PC-9 (cell line): ENCODE results near the gene DNAJC5. TPM values are rescaled to one million over a fixed set of nuclear protein-coding genes. Genes with fewer than 3 reads are reported as not detected.
"Not testable (repeated sequence)": the region's sequence is repeated elsewhere in the genome, so short reads cannot be mapped to it uniquely, and the experiment has no call there.

Experiments
- BruUV-seq: library from RNA; stranded (reverse); fragments of 400-500 nt; replicated peaks from 2 replicates; lab custom pipeline; 2021; lab: Mats Ljungman, UMichigan
- CTCF ChIA-PET: fragments of 300-600 bp; sonication (Branson Sonifier 250); formaldehyde crosslinking; loops from one replicate; lab custom pipeline; 2022; ENCODE audit warnings: antibody characterized with exemption; lab: Charles Lee
- POLR2A ChIA-PET: fragments of 300-600 bp; sonication (Branson Sonifier 250); formaldehyde crosslinking; loops from one replicate; lab custom pipeline; 2022; ENCODE audit warnings: antibody characterized with exemption; ENCODE audit not compliant: unreplicated experiment; lab: Charles Lee
- DNase-seq, 2 experiments: peaks; one replicate each; pipeline versions ENCODE4 v3.0.0 to v3.0.0-alpha.2; 2015 to 2022; ENCODE audit warnings: mixed read lengths in 1 of 2
- H2AFZ ChIP-seq: fragments of 200-600 bp; sonication (generic); 2 replicates; pipeline ENCODE4 v1.8.1; 2017; ENCODE audit warnings: antibody characterized with exemption
- H3F3A ChIP-seq: fragments of 200-600 bp; sonication (generic); 2 replicates; pipeline ENCODE4 v1.8.1; 2017; ENCODE audit warnings: antibody characterized with exemption, mild to moderate bottlenecking, low read depth; ENCODE audit not compliant: insufficient read depth
- H3K27ac ChIP-seq: fragments of 200-600 bp; sonication (generic); 2 replicates; pipeline ENCODE4 v1.6.1; 2016; ENCODE audit warnings: mixed run types
- H3K27me3 ChIP-seq: fragments of 200-600 bp; sonication (generic); 2 replicates; pipeline ENCODE4 v1.6.1; 2016; ENCODE audit warnings: low read depth, mixed run types; ENCODE audit not compliant: insufficient read depth
- H3K36me3 ChIP-seq: fragments of 200-600 bp; sonication (generic); 2 replicates; pipeline ENCODE4 v1.6.1; 2016; ENCODE audit warnings: low read depth, mixed run types
- H3K4me1 ChIP-seq: fragments of 200-600 bp; sonication (generic); replicated peaks from 2 replicates; pipeline ENCODE4 v1.6.1; 2016; ENCODE audit warnings: mixed run types; ENCODE audit not compliant: insufficient read depth
- H3K4me2 ChIP-seq: fragments of 200-600 bp; sonication (generic); 2 replicates; pipeline ENCODE4 v1.6.1; 2017; ENCODE audit warnings: mixed run types
- H3K4me3 ChIP-seq: fragments of 200-600 bp; sonication (generic); 2 replicates; pipeline ENCODE4 v1.6.1; 2016; ENCODE audit warnings: mixed run types
- H3K79me2 ChIP-seq: fragments of 200-600 bp; sonication (generic); 2 replicates; pipeline ENCODE4 v1.6.1; 2017; ENCODE audit warnings: low read depth, mixed run types
- H3K9me2 ChIP-seq: fragments of 200-600 bp; sonication (generic); 2 replicates; pipeline ENCODE4 v1.8.1; 2017; ENCODE audit warnings: mild to moderate bottlenecking; ENCODE audit not compliant: insufficient read depth
- H3K9me3 ChIP-seq: fragments of 200-600 bp; sonication (generic); 2 replicates; pipeline ENCODE4 v1.8.1; 2016; ENCODE audit warnings: low read depth; ENCODE audit not compliant: insufficient read depth
- H4K20me1 ChIP-seq: fragments of 200-600 bp; sonication (generic); 2 replicates; pipeline ENCODE4 v1.8.1; 2017; ENCODE audit not compliant: insufficient read depth
- CTCF ChIP-seq: fragments of 200-600 bp; sonication (generic); conservative IDR thresholded peaks from 2 replicates; pipeline ENCODE4 v1.6.1; 2017; ENCODE audit warnings: mixed run types, antibody characterized with exemption, mild to moderate bottlenecking, moderate library complexity
- EZH2 ChIP-seq: fragments of 200-600 bp; sonication (generic); IDR thresholded peaks from 2 replicates; pipeline ENCODE4 v1.8.0; 2017; ENCODE audit warnings: antibody characterized with exemption, low read depth
- intact Hi-C: fragments of 100-400 bp; cut with micrococcal nuclease; formaldehyde crosslinking; loops from one replicate; pipeline ENCODE4 v1.10.0; 2022; ENCODE audit not compliant: unreplicated experiment
- total RNA-seq: library from RNA; stranded (reverse); gene quantifications from 2 replicates; pipeline ENCODE4 v1.2.3, GENCODE V29; 2021

Gene DNAJC5
- total RNA-seq, 1 experiment from 2014 or later: 48.1 TPM

GRCh38 chr20:63970714-63971431 lies 75.9 kb downstream of the DNAJC5 start:
- no peak for TF ChIP-seq CTCF
- TF ChIP-seq EZH2: no peak
- Histone ChIP-seq H3K27ac (no peak overlapping the region), H3K4me1 (peaks cover 11% of the 10 kb centered on the region), H4K20me1 (peaks cover 5% of the 10 kb centered on the region; the same call in 1 of the 2 replicates), H3K4me3 (peak overlapping the region; percentile 75), H3K27me3 (no peaks in the 10 kb centered on the region), H3K36me3 (peaks cover 11% of the 10 kb centered on the region; the same call in 1 of the 2 replicates), H2AFZ (no peak overlapping the region), H3F3A (peaks cover 33% of the 10 kb centered on the region), H3K9me3 (no peaks in the 10 kb centered on the region), H3K79me2 (peaks cover 20% of the 10 kb centered on the region), H3K9me2 (no peaks in the 10 kb centered on the region), H3K4me2 (peak overlapping the region; percentile 90)
- no peak for DNase-seq
- POLR2A ChIA-PET: no interaction called here
- BruUV-seq: no TSS peak
- intact Hi-C loops: loop anchor here (5.0 kb wide), 3 partner anchors 151 to 534 kb away; partner anchors contain the start of genes ARFRP1 and ZGPAT
- CTCF ChIA-PET: no interaction called here

- H3K9me3 ChIP-seq, H4K20me1 ChIP-seq, H3K27ac ChIP-seq, POLR2A ChIA-PET, H3K4me3 ChIP-seq, H3K4me2 ChIP-seq, CTCF ChIA-PET, H3K27me3 ChIP-seq, H3K36me3 ChIP-seq, H3K9me2 ChIP-seq, DNase-seq, H2AFZ ChIP-seq, BruUV-seq: not testable (repeated sequence)
- intact Hi-C loops: loop anchor here (2.0 to 5.0 kb wide), 4 partner anchors 15 to 535 kb away; partner anchors contain the start of genes ARFRP1, UCKL1 and ZGPAT
- peaks cover 20% of the 10 kb centered on the region for H3K79me2 ChIP-seq
- H3K4me1 ChIP-seq: peaks cover 11% of the 10 kb centered on the region
- peaks cover 33% of the 10 kb centered on the region for H3F3A ChIP-seq
Observed at GRCh38 chr20:63971960-63972311, 77.0 kb downstream of the DNAJC5 start.

- Histone ChIP-seq H3F3A (peaks cover 36% of the 10 kb centered on the region), H3K9me2 (no peaks in the 10 kb centered on the region), H3K27ac (no peak overlapping the region), H2AFZ (no peak overlapping the region), H4K20me1 (peaks cover 5% of the 10 kb centered on the region; the same call in 1 of the 2 replicates), H3K4me3 (no peak overlapping the region), H3K27me3 (no peaks in the 10 kb centered on the region), H3K4me1 (peaks cover 11% of the 10 kb centered on the region), H3K9me3 (no peaks in the 10 kb centered on the region), H3K36me3 (no peaks in the 10 kb centered on the region), H3K4me2 (no peak overlapping the region), H3K79me2 (peaks cover 17% of the 10 kb centered on the region)
- ChIA-PET CTCF (no interaction called here), POLR2A (interaction anchor here (0.7 kb wide), 1 partner anchor 750 kb away, joined by 7 read pairs; no protein-coding TSS in a partner anchor)
- no TSS peak for BruUV-seq
- DNase-seq: peak in 1 of 2 experiments; percentile 33
- intact Hi-C loops: loop anchor here (1.0 to 5.0 kb wide), 5 partner anchors 16 to 535 kb away; partner anchors contain the start of genes ARFRP1, UCKL1 and ZGPAT
- TF ChIP-seq CTCF (no peak), EZH2 (no peak)
Observed at GRCh38 chr20:63972312-63973159, 77.6 kb downstream of the DNAJC5 start.
